RCC 7860 (cell line): ENCODE results near the gene TLCD1.

Experiments
- DNase-seq: peaks from one replicate; pipeline ENCODE4 v3.0.0-alpha.2; 2015; ENCODE audit warnings: low spot score
- FAIRE-seq: peaks from 2 replicates; lab custom pipeline; 2012; peaks lifted over from hg19 to GRCh38; lab: Jason Lieb, UNC

The TLCD1 gene

DNA sequence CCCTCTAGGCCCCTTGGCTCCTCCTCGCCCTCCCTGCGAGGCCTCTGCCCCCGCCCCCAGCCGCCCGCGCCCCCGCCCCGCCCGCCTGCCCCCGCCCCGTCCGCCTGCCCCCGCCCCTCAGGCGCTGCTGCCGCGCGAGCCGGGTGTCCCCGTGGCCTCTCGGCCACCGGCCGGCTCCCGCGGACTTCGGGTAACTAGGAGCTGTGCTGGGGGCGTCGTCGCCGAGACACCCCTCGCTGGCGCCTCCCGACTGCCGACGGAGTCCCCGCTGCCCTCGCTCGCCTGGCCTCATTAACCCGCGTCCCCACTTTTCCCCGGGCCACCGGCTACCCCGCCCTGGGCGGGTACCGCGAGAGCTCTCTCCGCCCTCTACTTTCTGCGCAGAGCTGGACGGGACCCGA lies at the start of gene TLCD1:
Gene TLCD1, minus strand, starts transcription at position 8 of the 401 bp plus-strand sequence. CDS start 136 bp downstream, outside the sequence.
- FAIRE-seq (no peak), DNase-seq (no peak)

DNA sequence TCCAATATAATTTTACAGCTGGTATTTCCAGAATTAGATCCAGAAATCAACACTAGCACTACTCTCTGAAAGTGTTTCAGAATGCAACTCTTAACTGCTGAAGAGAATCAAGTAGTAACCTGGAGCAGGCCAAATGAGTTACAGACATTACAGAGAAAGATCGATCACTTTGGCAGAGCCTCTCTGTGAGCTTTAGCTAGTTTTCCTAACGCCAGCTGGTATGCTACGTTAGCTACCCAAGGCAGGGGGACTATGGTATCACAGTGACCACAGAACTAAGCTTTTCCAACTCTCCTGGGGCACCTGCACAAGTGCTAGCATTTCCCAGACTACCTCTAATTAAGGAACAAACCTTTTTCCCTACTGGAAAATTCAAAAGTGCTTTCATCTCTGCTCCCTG lies 48.2 kb upstream of the TLCD1 start:
- DNase-seq = no peak
- FAIRE-seq = no peak

GRCh38 chr17:28773736-28774135 lies 47.7 kb upstream of the TLCD1 start:
- FAIRE-seq (no peak), DNase-seq (no peak)

- FAIRE-seq (no peak), DNase-seq (no peak)
Measured at GRCh38 chr17:28765038-28765437, 39.0 kb upstream of the TLCD1 start.

DNA sequence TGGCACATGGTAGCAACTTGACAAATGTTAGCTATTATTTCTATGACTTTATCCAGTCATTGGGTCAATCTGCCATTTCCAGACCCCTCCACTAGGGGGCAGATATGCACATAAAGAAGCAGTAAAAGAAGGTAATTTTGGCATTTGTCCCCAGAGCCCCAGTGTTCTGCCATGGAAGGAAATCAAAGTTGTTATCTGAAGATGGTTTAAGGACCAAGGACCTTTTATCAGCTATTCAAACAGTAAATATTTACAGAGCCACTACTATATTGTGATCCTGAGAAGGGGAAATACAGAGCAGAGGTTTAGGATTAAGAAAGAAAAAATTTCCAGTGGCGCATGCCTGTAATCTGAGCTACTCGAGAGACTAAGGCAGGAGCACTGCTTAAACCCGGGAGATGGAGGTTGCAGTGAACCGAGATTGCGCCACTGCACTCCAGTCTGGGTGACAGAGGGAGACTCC lies 37.8 kb upstream of the TLCD1 start:
- FAIRE-seq (peak; percentile 65), DNase-seq (peak; percentile 33)

GRCh38 chr17:28763137-28763799 lies 37.2 kb upstream of the TLCD1 start:
- DNase-seq = no peak
- no peak for FAIRE-seq

- DNase-seq = no peak
- FAIRE-seq = no peak
Measured at GRCh38 chr17:28760601-28761562, 34.8 kb upstream of the TLCD1 start.

GRCh38 chr17:28759256-28759865 lies 33.3 kb upstream of the TLCD1 start:
- no peak for FAIRE-seq
- DNase-seq = no peak

- no peak for FAIRE-seq
- no peak for DNase-seq
Measured at GRCh38 chr17:28758411-28759121, 32.5 kb upstream of the TLCD1 start.

GRCh38 chr17:28756049-28756804 lies 30.2 kb upstream of the TLCD1 start:
- no peak for DNase-seq
- no peak for FAIRE-seq

DNA sequence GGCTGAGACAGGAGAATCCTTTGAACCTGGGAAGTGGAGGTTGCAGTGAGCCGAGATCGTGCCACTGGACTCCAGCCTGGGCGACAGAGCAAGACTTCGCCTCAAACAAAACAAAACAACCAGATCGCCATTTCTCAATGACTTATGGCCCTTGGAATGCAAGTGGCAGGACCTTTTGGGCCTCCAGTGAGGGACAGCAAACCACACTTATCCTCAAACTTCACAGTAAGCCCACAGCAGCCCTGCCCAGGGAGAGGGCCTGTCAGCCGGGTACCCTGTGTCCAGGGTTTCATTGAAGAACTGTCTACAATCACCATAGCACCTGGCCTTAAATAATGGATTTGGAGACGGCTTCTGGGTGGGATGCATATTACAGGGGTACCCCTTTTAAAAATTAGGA lies 29.5 kb upstream of the TLCD1 start:
- DNase-seq (peak; percentile 46), FAIRE-seq (no peak)

DNA sequence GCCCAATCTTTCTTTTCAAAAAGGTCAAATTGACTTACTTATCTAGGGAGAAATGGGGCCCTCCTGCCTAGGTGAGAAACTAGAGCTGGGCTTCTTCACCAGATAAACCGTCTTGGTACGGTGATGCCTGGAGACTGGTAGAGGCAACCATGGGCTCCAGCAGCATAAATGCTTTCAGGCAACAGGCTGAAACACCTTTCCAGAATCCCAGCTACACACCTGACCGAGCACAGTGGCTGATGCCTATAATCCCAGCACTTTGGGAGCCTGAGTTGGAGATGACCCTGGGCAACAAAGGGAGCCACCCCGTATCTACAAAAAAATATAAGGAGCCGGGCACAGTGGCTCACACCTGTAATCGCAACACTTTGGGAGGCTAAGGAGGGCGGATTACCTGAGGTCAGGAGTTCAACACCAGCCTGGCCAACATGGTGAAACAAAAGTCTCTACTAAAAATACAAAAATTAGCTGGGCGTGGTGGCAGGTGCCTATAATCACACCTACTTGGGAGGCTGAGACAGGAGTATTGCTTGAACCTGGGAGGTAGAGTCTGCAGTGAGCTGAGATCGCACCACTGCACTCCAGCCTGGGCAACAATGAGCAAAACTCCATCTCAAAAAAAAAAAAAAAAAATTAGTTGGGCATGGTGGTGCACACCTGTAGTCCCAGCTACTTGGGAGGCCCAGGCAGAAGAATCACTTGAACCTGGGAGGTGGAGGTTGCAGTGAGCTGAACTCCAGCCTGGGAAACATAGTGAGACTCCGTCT lies 25.8 kb upstream of the TLCD1 start:
- FAIRE-seq (no peak), DNase-seq (no peak)

DNA sequence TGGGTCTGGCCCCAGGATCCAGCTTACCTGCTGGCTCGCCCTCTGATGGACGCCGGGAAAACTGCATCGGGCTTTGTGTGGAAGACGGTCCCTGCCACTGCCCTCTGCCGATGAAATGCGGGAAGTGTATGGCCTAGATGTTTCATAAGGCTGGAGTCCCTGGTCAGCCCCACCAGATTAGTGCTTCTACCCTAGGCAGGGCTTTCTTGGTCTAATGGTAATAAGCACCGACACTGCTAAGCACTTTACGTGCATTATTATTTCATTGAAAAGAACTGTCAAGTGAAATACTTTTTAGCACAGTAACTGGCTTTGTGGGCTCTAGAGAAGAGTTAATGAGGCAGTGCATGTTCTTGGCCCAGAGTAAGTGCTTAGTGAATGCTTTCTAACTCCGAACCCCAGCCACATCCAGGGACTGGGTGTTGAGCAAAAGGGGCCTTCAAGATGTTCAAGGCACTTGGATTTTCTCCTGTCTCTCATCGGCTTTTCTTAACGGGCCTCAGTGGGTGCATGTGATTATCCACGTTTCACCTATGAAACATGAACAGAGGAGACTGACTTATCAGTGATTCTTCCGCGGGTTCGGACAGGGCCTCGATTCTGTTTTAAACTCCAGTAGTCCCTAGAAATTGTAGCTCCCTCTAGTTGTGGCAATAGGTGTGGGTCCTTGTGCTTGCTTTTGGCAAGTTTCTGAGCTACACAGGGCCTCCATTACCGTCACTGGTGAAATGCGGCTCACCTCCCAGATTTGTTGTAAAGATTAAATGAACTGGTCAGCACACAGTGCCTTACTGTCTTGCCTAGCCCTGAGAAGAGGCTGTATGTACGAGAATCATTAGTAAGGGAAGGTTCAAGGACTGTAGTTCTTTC lies 24.4 kb upstream of the TLCD1 start:
- DNase-seq = peak; percentile 82
- peak; percentile 68 for FAIRE-seq

- FAIRE-seq = no peak
Measured at GRCh38 chr17:28749516-28750177, 23.6 kb upstream of the TLCD1 start.

GRCh38 chr17:28748852-28749515 lies 23.0 kb upstream of the TLCD1 start:
- no peak for FAIRE-seq
- no peak for DNase-seq

More at GRCh38 chr17:28749516-28750177, 23.6 kb upstream of the TLCD1 start:
- no peak for DNase-seq

DNA sequence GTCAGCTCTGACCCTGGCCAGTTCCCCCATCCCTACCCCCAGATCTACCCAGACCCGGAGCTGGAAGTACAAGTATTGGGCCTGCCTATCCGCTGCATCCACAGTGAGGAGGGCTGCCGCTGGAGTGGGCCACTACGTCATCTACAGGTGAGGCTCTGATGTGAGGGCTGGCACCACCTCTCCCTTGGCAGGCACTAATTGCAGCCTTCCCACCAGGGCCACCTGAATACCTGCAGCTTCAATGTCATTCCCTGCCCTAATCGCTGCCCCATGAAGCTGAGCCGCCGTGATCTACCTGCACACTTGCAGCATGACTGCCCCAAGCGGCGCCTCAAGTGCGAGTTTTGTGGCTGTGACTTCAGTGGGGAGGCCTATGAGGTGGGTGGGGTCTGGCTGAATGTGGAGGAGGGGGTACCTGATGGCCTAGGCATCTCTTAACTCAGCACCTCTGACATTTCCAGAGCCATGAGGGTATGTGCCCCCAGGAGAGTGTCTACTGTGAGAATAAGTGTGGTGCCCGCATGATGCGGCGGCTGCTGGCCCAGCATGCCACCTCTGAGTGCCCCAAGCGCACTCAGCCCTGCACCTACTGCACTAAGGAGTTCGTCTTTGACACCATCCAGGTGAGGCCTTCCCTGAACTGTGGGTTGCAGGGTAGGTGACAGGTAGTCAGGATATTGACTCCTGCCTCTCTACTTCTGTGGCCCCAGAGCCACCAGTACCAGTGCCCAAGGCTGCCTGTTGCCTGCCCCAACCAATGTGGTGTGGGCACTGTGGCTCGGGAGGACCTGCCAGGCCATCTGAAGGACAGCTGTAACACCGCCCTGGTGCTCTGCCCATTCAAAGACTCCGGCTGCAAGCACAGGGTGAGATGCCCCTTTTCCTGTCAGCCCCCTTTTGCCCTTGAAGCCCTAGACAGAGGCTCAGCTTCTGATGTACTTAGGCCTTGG lies 22.0 kb upstream of the TLCD1 start:
- FAIRE-seq (no peak), DNase-seq (no peak)
